Activated CD8-positive, alpha-beta memory T cell treated with anti-CD3 and anti-CD28 coated beads, Interleukin-2, amount 50 U/mL, for 4 hours (primary cell): ENCODE data around the gene BMX.

Experiments
- DNase-seq: peaks from one replicate; pipeline ENCODE4 v3.0.0-alpha.2; 2020

Gene BMX

GRCh38 chrX:15509845-15510244 is 9.2 kb downstream of the BMX start:
- DNase-seq, result no peak

- DNase-seq, result no peak
Observed at GRCh38 chrX:15511563-15511962, 11.0 kb downstream of the BMX start.

GRCh38 chrX:15512401-15512965 is 11.9 kb downstream of the BMX start:
- no peak for DNase-seq

GRCh38 chrX:15514279-15514678 is 13.7 kb downstream of the BMX start:
- no peak for DNase-seq

- no peak for DNase-seq
Observed at GRCh38 chrX:15515931-15516330, 15.3 kb downstream of the BMX start.

GRCh38 chrX:15522464-15522863 is 21.9 kb downstream of the BMX start:
- no peak for DNase-seq

GRCh38 chrX:15523088-15523487 is 22.5 kb downstream of the BMX start:
- DNase-seq, result no peak

- DNase-seq, result no peak
Observed at GRCh38 chrX:15524417-15524816, 23.8 kb downstream of the BMX start.

GRCh38 chrX:15525664-15526416 is 25.2 kb downstream of the BMX start:
- DNase-seq, result no peak

GRCh38 chrX:15529165-15529564 is 28.6 kb downstream of the BMX start:
- no peak for DNase-seq

GRCh38 chrX:15530318-15530717 is 29.7 kb downstream of the BMX start:
- DNase-seq, result no peak

- DNase-seq, result no peak
Observed at GRCh38 chrX:15546745-15547144, 46.1 kb downstream of the BMX start.

GRCh38 chrX:15547356-15547755 is 46.7 kb downstream of the BMX start:
- DNase-seq, result no peak

GRCh38 chrX:15549189-15550012 is 48.8 kb downstream of the BMX start:
- no peak for DNase-seq

GRCh38 chrX:15559227-15559626 is 58.6 kb downstream of the BMX start:
- DNase-seq, result no peak

GRCh38 chrX:15560924-15561323 is 60.3 kb downstream of the BMX start:
- no peak for DNase-seq

GRCh38 chrX:15563056-15563455 is 62.4 kb downstream of the BMX start:
- DNase-seq, result no peak

GRCh38 chrX:15564981-15565579 is 64.5 kb downstream of the BMX start:
- DNase-seq, result no peak

GRCh38 chrX:15566244-15566643 is 65.6 kb downstream of the BMX start:
- no peak for DNase-seq

- DNase-seq, result no peak
Observed at GRCh38 chrX:15567267-15567666, 66.7 kb downstream of the BMX start.

GRCh38 chrX:15567886-15568616 is 67.4 kb downstream of the BMX start:
- DNase-seq, result no peak

GRCh38 chrX:15570145-15570544 is 69.5 kb downstream of the BMX start:
- no peak for DNase-seq

GRCh38 chrX:15574017-15574416 is 73.4 kb downstream of the BMX start:
- DNase-seq, result no peak
